ENCODE measurements around the gene ADAMTSL3. TPM values are rescaled to one million over a fixed set of nuclear protein-coding genes. Genes with fewer than 3 reads are reported as not detected.

The ADAMTSL3 gene
- total and polyA plus RNA-seq, 2 experiments from 2014 or later, result 0.61 to 0.87 TPM

GRCh38 chr15:83682476-83683088, 28.7 kb downstream of the ADAMTSL3 start (continued):
- no peak for TF ChIP-seq ZNF462 (CRISPR knock-in tag; IDR thresholded peaks at IDR 0.05)
- TF ChIP-seq REST (IDR thresholded peaks at IDR 0.05; ENCODE audit: unreplicated experiment), result no peak
- no peak for TF ChIP-seq JUNB (IDR thresholded peaks at IDR 0.05; ENCODE audit: unreplicated experiment)
- TF ChIP-seq CTCF (conservative IDR thresholded peaks at IDR 0.05; ENCODE audit: low read depth in 2 of 2), result no peak
- no peak for TF ChIP-seq ZNF114 (CRISPR knock-in tag; IDR thresholded peaks at IDR 0.05)
- no peak for TF ChIP-seq POLR2AphosphoS5 (IDR thresholded peaks at IDR 0.05; ENCODE audit: low read depth)
- TF ChIP-seq EZH2phosphoT487 (IDR thresholded peaks at IDR 0.05; ENCODE audit: unreplicated experiment), result no peak
- TF ChIP-seq CREB1 (CRISPR knock-in tag; IDR thresholded peaks at IDR 0.05; ENCODE audit: low read depth), result no peak
- TF ChIP-seq ZNF331 (CRISPR knock-in tag; IDR thresholded peaks at IDR 0.05; ENCODE audit: low read depth), result no peak
- no peak for TF ChIP-seq STAT1 (IDR thresholded peaks at IDR 0.05; ENCODE audit: unreplicated experiment)
